PC-9 (cell line): ENCODE results near the gene KLHL25.

Source experiments
- EZH2 ChIP-seq: fragments of 200-600 bp; sonication (generic); IDR thresholded peaks from 2 replicates; pipeline ENCODE4 v1.8.0; 2017; ENCODE audit warnings: antibody characterized with exemption, low read depth
- TF ChIP-seq, protein P1 (sequence below): fragments of 200-600 bp; sonication (generic); conservative IDR thresholded peaks from 2 replicates; pipeline ENCODE4 v1.6.1; 2017; ENCODE audit warnings: mixed run types, antibody characterized with exemption, mild to moderate bottlenecking, moderate library complexity

- TF ChIP-seq, protein P1, sequence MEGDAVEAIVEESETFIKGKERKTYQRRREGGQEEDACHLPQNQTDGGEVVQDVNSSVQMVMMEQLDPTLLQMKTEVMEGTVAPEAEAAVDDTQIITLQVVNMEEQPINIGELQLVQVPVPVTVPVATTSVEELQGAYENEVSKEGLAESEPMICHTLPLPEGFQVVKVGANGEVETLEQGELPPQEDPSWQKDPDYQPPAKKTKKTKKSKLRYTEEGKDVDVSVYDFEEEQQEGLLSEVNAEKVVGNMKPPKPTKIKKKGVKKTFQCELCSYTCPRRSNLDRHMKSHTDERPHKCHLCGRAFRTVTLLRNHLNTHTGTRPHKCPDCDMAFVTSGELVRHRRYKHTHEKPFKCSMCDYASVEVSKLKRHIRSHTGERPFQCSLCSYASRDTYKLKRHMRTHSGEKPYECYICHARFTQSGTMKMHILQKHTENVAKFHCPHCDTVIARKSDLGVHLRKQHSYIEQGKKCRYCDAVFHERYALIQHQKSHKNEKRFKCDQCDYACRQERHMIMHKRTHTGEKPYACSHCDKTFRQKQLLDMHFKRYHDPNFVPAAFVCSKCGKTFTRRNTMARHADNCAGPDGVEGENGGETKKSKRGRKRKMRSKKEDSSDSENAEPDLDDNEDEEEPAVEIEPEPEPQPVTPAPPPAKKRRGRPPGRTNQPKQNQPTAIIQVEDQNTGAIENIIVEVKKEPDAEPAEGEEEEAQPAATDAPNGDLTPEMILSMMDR: no peak
- no peak for TF ChIP-seq EZH2
Observed at GRCh38 chr15:85764649-85765277, 30.0 kb downstream of the KLHL25 start.
